ENCODE data around the gene ARF3.

Gene ARF3

GRCh38 chr12:48934312-48934706 lies 23.0 kb downstream of the ARF3 start:
- Histone ChIP-seq H3K4me2 (peak overlapping the region; percentile 36; the same call in 1 of the 2 replicates), H3K4me3 (IDR thresholded peaks at IDR 0.05; ENCODE audit: insufficient read depth, low read depth, low read length) (no peak overlapping the region), H3K79me2 (ENCODE audit: insufficient read depth, low read depth) (no peaks in the 10 kb centered on the region), H3K27ac (no peak overlapping the region), H3K27me3 (ENCODE audit: insufficient read depth, low read depth) (no peaks in the 10 kb centered on the region), H4K20me1 (ENCODE audit: insufficient read depth) (no peaks in the 10 kb centered on the region), H2AFZ (ENCODE audit: low read depth) (no peak overlapping the region), H3K4me1 (ENCODE audit: low read depth, poor library complexity, severe bottlenecking) (peaks cover 13% of the 10 kb centered on the region), H3K9ac (no peak overlapping the region), H3K36me3 (ENCODE audit: insufficient read depth) (peaks cover 5% of the 10 kb centered on the region; the same call in 1 of the 2 replicates)
- TF ChIP-seq CTCF (conservative IDR thresholded peaks at IDR 0.05; ENCODE audit: low read depth, low read length): peak; percentile 56

GRCh38 chr12:48933664-48934311 lies 23.5 kb downstream of the ARF3 start:
- Histone ChIP-seq H3K27me3 (ENCODE audit: insufficient read depth, low read depth) (no peaks in the 10 kb centered on the region), H3K36me3 (ENCODE audit: insufficient read depth) (peaks cover 5% of the 10 kb centered on the region; the same call in 1 of the 2 replicates), H3K4me2 (peak overlapping the region; percentile 36; the same call in 1 of the 2 replicates), H3K27ac (no peak overlapping the region), H3K9ac (no peak overlapping the region), H3K79me2 (ENCODE audit: insufficient read depth, low read depth) (no peaks in the 10 kb centered on the region), H4K20me1 (ENCODE audit: insufficient read depth) (no peaks in the 10 kb centered on the region), H2AFZ (ENCODE audit: low read depth) (no peak overlapping the region), H3K4me3 (IDR thresholded peaks at IDR 0.05; ENCODE audit: insufficient read depth, low read depth, low read length) (no peak overlapping the region), H3K4me1 (ENCODE audit: low read depth, poor library complexity, severe bottlenecking) (peaks cover 13% of the 10 kb centered on the region)
- TF ChIP-seq CTCF (conservative IDR thresholded peaks at IDR 0.05; ENCODE audit: low read depth, low read length): no peak

- no peaks in the 10 kb centered on the region for H3K27me3 ChIP-seq (ENCODE audit: insufficient read depth, low read depth)
- H3K27ac ChIP-seq: no peak overlapping the region
- H3K9ac ChIP-seq: no peak overlapping the region
- no peak for TF ChIP-seq CTCF (conservative IDR thresholded peaks at IDR 0.05; ENCODE audit: low read depth, low read length)
- no peak overlapping the region for H2AFZ ChIP-seq (ENCODE audit: low read depth)
- no peaks in the 10 kb centered on the region for H3K79me2 ChIP-seq (ENCODE audit: insufficient read depth, low read depth)
- peaks cover 5% of the 10 kb centered on the region; the same call in 1 of the 2 replicates for H3K36me3 ChIP-seq (ENCODE audit: insufficient read depth)
- H3K4me3 ChIP-seq (IDR thresholded peaks at IDR 0.05; ENCODE audit: insufficient read depth, low read depth, low read length): no peak overlapping the region
- H3K4me1 ChIP-seq (ENCODE audit: low read depth, poor library complexity, severe bottlenecking): peaks cover 13% of the 10 kb centered on the region
- no peak overlapping the region for H3K4me2 ChIP-seq
- H4K20me1 ChIP-seq (ENCODE audit: insufficient read depth): no peaks in the 10 kb centered on the region
These were observed 24.4 kb downstream of the ARF3 start for GRCh38 chr12:48932878-48933277.

- Histone ChIP-seq H3K27ac (no peak overlapping the region), H3K9ac (no peak overlapping the region), H2AFZ (ENCODE audit: low read depth) (no peak overlapping the region), H3K4me1 (ENCODE audit: low read depth, poor library complexity, severe bottlenecking) (peaks cover 27% of the 10 kb centered on the region), H3K27me3 (ENCODE audit: insufficient read depth, low read depth) (no peaks in the 10 kb centered on the region), H3K36me3 (ENCODE audit: insufficient read depth) (0 out of 2 replicates have a peak, but pooled peaks cover 3% of the 10 kb centered on the region), H3K4me2 (no peak overlapping the region), H4K20me1 (ENCODE audit: insufficient read depth) (no peaks in the 10 kb centered on the region), H3K79me2 (ENCODE audit: insufficient read depth, low read depth) (no peaks in the 10 kb centered on the region), H3K4me3 (IDR thresholded peaks at IDR 0.05; ENCODE audit: insufficient read depth, low read depth, low read length) (no peak overlapping the region)
- no peak for TF ChIP-seq CTCF (conservative IDR thresholded peaks at IDR 0.05; ENCODE audit: low read depth, low read length)
These were observed 26.8 kb downstream of the ARF3 start for GRCh38 chr12:48930475-48930874.

Data from KMS-11 (cell line).